GM12891 (cell line): Measurements from ENCODE around the gene ORC1.

ENCODE experiments used
- PAX5 ChIP-seq: IDR thresholded peaks from 2 replicates; pipeline ENCODE4 v1.6.1; 2011; ENCODE audit warnings: low read length, moderate library complexity, mild to moderate bottlenecking; ENCODE audit not compliant: insufficient read depth, severe bottlenecking
- POLR2A ChIP-seq: IDR thresholded peaks from 2 replicates; pipeline ENCODE4 v1.6.1; 2011; ENCODE audit warnings: low read depth, low read length, control low read depth
- POLR2AphosphoS5 ChIP-seq: IDR thresholded peaks from 2 replicates; pipeline ENCODE4 v1.6.1; 2011; ENCODE audit warnings: low read depth, low read length, control low read depth
- POU2F2 ChIP-seq: IDR thresholded peaks from 2 replicates; pipeline ENCODE4 v1.6.1; 2011; ENCODE audit warnings: low read depth, mild to moderate bottlenecking, control low read depth, low read length, moderate library complexity
- SPI1 ChIP-seq: IDR thresholded peaks from 2 replicates; pipeline ENCODE4 v1.6.1; 2011; ENCODE audit warnings: low read depth, low read length, control low read depth
- TAF1 ChIP-seq: IDR thresholded peaks from 2 replicates; pipeline ENCODE4 v1.6.1; 2011; ENCODE audit warnings: low read depth, low read length, control low read depth

- TF ChIP-seq SPI1 (no peak), POLR2AphosphoS5 (no peak), POLR2A (no peak), TAF1 (no peak), POU2F2 (no peak), PAX5 (no peak)
These were observed 60.2 kb downstream of the ORC1 start for GRCh38 chr1:52343979-52344378.
